NCI-H2196 treated with DMSO at 0.1 percent for 48 hours (cell line): ENCODE results near the gene SLCO3A1.
"Not testable (repeated sequence)": the region's sequence is repeated elsewhere in the genome, so short reads cannot be mapped to it uniquely, and the experiment has no call there.

Source experiments
- DNase-seq: peaks from one replicate; lab custom pipeline; 2025; ENCODE audit not compliant: unreplicated experiment; lab: John Stamatoyannopoulos, UW

Gene SLCO3A1

DNA sequence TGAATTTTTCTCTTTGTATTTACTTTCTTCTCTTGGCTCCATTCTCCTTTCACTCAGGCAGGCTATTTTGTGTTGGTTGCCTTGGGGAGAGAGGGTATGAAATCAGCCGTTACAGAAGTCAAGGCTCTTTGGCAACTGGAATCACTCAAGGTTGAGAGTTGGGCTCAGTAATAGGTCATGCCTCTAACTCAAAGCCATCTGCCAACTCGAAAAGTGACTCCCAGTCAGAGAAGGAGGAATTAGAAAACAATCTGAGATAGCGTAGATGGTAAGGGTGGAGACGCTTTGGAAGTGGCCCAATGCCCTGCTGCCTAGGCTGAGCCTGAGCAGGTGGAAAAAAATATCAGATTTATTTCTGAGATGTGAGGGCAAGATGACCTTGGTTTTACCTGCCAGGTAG is 334.5 kb downstream of the SLCO3A1 start:
- no peak for DNase-seq

DNA sequence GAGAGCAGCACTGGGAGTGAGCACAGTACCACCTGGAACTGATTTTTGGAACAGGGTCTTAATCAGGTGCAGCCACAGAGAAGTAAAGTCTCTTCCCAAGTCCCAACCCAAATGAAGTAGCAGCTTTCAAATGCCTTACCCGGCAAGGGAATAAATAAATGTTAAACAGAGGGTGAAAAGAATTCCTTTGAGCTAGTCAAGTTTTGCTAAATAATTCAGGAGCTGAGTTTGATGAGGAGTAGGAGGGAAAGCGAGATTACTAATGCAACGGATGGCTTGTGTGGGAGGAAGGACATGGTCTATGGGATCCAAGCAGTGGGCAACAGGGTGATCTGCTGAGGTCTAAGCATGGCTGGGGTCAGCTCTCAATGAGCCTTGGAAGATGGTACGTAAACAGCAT is 335.7 kb downstream of the SLCO3A1 start:
- DNase-seq, result no peak

DNA sequence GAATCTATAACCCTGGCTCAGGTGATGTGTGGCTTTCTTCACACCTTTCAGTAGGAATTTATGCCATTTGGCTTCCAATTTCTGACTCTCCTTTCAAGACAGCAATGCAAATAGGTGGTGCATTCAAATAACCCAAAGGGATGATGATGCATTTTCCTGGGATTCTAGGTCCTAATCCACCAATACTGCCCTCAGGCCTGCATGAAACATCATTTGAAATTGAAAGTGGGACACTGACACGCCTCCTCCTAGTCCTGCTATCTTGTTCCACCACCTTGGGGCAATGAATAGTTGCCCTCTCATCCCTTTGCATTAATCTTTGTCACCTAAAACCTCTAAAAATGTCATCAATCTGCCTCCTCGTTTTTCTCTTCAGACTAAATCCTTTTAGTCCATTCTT is 341.7 kb downstream of the SLCO3A1 start:
- no peak for DNase-seq

DNA sequence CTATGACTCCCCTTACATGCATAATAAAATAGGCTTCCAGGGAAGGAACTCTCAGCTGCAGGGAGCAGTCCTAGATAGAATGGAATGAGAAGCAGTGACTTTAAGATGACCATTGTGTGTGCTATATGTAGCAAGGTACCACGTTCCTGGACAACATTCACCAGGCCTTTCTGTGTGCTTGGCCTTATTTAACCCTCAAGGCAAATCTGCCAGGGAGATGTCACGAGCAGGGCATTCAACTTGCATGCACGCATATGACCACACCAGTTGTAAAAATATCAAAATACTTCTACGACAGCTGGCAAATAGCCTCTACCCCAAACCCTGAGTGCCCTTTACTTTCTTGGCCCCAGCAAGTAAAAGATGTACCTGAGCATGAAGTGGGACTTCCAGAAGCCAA is 342.8 kb downstream of the SLCO3A1 start:
- no peak for DNase-seq

DNA sequence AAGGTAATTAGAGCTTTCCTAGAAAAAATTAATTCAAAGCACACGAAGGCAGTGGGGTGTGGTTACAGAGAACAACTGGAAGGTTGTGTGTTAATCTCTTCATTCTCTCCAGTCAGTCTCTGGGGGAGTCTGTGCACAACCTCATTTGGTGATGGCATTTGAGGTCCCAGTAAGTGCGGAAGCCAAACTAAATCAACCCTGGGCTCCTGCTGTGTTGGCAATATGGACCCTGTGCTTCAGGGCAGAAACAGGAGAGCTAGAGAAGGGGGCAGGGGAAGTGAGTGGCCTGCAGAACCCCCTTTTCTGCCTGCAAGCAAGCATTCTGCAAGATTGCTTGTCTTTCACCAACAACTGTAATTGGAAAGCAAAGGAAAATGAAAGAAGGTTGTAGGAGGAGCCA is 344.2 kb downstream of the SLCO3A1 start:
- DNase-seq, result no peak

DNA sequence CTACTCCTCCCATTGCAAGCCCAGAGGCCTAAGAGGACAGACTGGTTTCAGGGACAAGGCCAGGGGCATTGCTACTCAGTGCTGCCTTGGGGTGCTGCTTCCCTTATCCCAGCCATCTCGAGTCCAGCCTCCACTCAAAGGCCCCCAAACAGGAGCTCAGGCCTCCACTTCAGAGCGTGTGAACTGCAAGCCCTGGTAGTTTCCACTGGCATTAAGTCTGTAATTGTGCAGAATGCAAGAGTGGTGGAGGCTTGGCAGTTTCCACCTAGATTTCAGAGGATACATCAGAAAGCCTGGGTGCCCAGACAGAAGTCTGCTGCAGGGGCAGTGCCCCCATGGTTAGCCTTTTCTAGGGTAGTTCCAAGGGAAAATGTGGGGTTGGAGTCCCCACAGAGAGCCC is 347.4 kb downstream of the SLCO3A1 start:
- DNase-seq, result no peak

DNA sequence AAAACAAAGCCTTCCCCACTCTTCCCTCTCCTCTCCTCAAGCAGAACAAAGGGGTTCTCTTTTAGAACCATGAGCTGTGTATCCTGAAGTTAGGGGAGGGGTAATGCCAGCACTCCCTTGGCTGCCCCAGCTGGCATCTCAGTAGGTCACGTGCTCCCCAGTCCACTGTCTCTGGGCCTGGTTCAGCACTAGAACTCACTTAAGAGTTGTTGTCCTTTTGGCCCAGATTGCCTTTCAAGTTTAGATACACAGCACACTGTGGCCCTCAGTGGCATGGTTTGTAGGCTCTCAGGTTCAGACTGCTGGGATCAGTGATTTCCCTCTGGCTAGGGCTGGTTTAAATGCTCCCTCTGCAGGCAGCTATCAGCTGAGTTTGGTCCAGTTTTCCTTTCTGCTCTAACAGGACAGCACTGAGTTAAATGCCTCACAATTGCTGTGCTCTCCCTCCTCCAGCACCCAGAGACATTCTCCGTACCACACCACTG is 351.8 kb downstream of the SLCO3A1 start:
- no peak for DNase-seq

DNA sequence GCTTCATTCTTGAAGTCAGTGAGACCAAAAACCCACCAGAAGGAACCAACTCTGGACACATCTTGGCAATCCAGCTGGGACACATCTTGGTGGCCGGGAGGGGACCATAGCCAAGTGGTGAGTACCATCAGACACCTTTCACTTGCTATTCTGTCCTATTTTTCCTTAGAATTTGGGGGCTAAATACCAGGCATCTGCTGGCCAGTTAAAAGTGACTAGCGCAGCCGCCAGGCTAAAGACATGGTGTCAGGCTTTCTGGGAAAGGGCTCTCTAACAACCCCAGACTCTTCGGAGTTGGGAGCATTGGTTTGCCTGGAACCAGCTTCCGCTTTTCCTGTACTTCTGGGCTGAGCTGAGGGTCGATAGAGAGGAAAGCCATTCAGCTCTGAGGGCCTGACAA is 354.1 kb downstream of the SLCO3A1 start:
- not testable (repeated sequence) for DNase-seq
